A172 (cell line): Measurements from ENCODE around the gene ETV5. TPM values are rescaled to one million over a fixed set of nuclear protein-coding genes. Genes with fewer than 3 reads are reported as not detected.

ENCODE experiments used
- DNase-seq: peaks from one replicate; pipeline ENCODE4 v3.0.0-alpha.2; 2015; ENCODE audit warnings: low spot score
- total RNA-seq: library from RNA; depleted of rRNA; stranded (reverse); fragments of >200 nt; shearing (Covaris generic); gene quantifications from 2 replicates; pipeline ENCODE4 v1.2.3, GENCODE V29; 2014

The ETV5 gene
- total RNA-seq, 1 experiment from 2014 or later: 36.0 TPM

DNA sequence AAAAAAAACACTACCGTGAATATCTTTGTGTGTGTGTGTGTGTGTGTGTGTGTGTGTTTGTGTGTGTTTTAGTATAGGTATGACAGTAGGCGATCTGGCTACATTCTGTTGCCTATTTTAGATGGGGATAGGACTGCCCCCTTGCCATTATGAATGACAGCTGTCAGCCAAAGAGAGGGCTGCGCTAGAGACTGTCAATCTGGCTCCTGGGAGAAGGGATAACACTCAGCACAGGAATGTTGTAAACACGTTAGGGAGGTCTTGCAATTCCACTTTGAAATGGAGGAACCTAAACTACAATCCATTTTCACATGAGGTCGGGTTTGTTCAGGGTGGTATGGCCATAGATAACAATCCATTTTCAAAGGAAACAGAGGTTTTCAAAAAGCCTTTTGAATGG, 14.1 kb upstream of the ETV5 start:
- DNase-seq: no peak

DNA sequence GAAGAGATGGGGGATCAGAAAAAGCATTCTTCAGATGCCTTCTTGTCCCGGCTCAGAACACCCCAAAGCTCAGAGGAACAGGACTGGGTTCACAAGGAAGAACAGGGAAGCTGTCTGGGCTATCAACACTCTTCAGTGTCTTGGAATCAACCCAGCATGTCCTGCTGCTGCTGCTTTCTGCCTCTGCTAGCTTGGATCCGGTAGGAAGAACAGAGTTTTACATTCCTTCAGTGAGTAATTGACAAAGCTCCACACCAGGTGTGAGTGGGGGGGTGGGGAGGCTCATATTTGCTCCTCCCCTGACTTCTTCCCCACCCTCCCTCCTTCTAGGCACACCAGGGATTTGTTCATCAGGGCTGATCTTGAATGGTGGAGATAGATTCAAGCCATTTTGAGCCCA, 13.1 kb upstream of the ETV5 start:
- DNase-seq: no peak

DNA sequence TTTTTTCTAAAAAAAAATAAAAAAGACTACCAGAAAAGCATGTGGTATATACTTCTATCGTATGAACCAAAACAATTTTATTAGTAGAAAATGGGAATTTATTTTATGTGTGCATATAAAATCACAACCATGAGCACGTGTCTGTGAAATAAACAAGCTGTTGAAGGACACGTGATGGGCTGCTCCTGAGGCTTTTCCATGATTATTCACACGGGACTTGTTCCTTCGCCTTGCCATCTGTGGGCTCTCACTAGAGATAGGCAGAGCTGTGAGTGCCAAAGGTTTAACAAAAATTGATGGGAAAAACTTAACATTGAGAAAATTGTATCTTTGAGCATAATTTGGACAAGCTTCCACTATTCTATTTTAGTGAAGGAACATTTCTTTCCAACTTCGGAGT, 12.4 kb upstream of the ETV5 start:
- DNase-seq: no peak

DNA sequence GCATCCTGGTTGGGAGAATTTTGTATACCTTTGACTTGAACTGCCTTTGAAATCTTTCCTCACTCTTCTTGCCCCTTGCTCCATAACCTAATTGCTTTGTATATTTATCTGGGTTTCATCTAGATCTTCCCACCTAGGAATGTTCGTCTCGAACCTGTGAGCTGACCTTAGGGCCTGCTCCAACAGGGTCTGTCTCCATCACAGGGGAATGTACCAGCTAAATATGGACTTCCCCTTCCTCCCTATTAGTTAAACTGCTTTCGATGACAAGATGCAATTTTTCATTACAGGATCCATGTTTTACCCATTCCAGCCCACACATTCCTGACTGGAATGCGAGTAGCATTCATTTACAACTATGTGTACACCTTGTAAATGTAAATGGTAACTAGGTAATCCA, 10.6 kb upstream of the ETV5 start:
- no peak for DNase-seq

DNA sequence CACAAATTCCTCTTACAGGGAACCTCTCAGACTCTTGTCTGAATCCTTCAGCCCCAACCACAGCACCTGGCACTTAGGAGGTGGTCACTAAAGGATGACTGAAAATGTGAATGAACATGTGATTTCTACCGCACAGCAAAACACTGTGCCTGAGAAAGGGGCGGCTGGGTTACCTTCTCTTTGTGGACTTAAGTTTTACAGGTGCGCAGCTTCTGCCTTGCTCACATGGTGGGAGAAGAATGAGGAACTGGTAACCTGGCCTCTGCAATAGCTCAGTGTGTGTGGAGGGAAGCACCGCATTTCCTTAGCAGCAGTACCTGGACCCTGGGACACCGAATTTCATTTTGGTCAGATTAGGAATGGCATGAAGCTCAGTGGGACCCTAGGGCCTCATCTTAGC, 9.8 kb upstream of the ETV5 start:
- no peak for DNase-seq

DNA sequence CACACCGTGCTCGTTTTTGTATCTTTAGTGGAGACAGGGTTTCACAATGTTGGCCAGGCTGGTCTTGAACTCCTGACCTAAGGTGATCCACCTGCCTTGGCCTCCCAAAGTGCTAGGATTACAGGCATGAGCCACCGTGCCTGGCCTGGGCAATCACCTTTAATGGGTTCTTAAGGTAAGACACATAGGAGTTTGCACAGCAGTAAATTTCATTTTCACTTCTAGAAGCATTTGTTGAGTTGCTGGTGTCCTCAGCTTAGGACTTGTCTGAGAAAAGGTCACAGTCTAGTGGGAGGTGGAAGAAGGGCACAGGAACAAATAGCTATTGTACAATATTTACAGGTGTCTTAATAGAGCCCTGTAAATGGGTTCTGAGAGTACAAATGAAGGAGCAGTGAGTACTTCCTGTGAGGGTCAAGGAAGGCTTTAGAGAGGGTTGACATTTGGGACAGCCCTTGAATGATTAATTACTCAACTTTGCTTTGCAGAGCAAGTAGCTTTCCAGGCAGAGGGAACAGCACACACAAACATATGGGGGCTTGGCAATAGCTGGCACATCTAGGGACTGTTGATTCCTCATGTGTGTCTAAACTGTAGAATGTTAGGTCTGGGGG, 8.7 kb upstream of the ETV5 start:
- DNase-seq: no peak

DNA sequence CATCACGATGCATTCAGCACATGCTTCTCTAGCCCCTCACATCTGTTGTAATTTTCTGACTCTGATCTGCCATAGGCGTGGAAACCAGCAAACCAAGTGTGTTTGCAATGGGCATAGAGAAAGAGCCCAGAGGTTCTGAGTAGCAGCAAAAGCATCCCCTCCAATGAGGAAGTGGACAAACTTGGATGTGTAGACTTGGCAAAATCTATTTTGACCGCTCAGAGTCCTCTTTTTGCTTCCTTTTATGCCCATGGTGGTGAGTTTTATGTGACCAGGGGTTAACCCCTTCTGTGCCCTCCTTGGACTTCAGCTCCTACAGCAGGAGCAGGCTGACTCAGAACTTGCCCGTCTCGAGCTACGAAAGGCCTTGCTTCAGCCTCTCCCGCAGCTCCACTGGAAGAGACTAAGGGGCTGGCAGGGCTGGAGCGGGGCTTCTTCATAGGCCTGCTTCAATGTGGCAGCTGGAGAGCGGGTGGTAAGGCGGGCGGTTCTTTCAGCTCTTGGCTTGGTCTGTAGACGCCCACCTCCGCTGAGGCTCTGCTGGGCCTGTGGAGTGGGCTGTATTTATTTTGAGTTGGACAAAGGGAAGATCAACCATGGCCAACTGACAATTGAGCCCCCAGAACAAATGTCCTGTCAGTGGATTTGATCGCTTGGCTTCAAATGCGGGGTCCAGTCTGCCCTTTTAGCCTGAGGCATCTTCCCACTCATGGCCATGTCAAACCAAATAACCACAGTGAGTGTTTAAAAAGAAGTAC, 6.5 kb upstream of the ETV5 start:
- no peak for DNase-seq

DNA sequence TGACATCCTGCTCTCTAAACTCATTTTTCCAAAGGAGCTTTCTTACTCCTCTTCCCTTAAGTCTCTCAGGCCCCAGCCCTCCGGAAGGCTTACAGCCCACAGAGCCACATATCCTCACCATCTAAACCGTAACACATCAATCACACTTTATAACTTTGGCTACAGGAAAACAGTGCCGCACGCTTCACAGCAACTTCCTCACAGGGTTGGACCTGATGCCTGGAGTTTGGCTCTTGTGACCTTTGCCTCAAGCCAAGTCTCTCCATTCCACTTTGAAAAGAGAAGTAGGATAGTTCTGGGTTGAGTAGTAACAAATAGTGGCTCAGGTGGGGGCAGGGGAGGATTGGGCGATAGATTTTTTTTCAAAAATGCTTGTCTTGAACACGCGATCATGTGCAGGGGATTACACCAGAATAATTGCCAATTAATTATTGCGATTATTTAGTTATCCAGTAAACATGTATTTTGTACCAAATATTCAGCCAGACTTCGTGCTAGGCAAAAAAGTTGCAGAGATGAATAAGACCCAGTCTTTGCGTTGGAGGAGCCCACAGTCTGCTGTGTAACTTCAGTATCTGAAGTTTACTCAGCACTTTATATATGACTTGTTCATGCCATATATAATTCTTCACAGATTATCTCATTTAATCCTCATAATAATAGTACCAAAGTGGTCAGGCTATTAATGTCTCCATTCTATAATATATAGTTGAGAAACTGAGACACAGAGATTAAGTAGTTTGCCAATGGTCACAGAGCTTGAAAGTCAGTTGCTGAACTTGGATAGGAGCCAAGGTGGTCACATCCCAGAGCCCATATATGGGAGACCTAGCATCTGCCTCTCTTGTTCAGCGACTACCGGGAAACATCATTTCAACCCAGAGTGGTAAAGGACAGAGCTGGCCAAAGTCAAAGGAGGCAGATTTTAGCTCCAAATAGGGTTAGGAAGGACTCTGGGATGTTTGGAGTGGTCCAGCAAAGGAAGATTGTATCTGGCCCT, 2.4 kb upstream of the ETV5 start:
- no peak for DNase-seq

DNA sequence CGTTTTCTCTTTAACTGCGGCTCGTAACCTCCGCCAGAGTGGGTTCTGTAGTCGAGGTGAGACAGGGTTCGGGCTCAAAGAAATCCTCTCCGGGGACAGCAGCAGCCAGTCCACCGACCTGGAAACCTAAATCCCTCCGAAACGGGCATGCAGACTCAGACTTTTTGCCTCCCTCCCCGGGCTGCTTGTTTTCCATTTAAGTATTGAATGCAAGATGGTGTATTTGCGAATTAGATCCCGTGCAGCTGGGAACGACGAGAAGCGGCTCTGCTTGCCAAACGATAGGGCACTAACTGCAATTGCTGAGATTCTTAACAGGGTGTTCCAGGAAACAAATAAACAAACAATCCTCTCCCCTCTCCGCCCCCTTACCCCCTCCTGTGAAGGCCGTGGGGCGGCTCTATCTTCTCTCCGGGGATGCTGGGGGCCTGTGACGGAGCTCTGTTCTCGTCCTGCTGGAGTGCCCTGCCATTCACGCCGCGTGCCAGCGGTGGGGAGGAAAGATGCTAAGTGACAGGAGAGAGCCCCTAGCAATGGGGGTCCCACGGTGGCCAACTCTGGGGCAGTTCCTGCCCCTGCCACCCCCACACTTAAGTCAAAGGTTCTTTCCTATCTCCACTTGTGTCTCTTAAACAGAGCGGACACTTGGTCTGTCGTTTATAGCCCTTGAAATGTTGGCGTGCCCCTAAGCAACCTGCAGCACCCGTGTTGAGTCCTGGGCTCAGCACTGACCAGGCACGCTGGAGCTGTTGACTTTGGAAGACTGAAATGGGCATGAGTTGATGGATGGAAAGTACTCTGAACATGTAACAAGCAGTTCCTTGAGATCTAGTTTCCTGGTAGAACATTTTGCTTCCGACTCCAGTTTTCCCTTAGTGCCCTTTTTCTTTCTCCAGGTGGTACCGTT, 1.3 kb upstream of the ETV5 start:
- no peak for DNase-seq

DNA sequence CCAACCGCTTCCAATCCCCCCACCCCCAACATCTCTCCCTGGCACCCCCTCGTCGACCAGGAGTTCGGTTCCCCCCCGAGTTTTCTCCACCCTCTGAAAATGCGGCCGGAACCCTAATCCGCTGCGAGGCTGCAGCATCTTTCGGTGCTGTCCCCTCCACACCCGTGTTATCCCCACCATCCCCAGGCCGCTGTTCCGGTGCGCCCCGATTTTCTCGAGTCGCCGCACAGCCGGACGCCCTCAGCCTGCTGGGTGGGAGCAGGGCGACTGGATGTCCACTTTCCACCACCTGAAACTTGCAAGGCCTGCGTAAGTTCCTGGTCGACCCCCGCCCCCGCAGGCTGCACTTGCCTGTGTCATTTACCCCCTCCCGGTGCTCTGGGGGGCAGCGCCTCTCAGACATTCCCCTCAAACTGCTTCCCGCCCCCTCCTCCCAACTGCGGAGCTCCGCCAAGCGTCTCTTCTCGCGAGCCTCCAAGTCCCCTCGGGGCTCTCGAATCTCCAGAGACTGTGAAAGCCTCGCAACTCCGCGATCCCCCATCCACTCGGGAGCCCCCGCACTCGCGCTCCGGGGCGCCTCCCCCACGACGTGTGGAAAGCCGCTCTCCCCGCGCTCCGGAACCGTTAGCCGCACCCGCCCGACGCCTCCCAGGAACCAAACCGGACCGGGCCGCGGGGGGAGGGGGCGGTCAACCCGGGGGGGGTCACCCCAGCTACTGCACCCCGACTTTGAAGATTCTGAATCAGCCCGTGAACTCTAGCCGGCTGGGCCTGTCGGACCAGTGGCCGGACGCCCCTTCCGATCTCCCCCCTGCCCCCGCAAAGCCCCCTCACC, 566 bp downstream of the ETV5 start:
- peak; percentile 51 for DNase-seq

DNA sequence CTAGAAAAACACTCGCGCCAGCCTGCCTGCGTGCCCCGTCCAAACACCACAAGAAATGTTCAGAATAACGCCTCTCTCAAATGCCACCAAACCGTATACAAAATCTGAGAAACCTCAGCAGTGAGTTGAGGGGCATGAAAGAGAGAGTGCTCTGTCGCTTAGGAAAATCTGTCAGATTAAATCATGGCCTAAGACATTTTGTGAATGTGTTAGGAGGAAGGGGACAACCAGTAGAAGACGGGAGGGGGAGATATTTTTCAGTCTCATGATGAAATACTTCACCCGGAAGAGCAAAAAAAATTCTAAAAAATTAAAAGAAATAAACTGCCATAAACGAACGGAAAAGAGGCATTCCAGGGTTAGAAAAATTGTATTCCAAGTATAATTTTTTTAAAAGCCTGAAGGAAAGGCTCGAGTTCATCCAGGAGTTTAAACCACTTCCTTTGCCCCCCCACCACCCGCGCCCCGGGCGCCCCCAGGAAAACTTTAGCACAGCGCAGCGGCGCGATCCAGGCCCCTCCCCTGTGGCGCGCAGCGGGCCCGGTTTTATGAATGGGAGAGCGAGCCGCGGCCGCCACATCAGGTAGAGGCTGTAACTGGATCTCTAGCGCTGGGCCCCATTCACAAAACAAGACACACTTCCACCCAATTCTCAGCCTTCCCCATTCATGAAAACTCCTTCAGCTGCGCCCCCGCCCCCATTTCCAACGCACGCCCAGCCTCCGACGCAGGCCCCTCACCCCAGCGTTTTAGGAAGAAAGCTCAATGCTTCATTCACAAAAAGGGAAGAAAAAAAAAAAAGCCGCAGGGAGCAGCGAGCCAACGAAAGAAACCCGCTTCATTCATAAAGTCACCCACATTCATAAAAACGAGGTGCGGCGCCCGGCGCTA, 1.4 kb downstream of the ETV5 start:
- DNase-seq: peak; percentile 41

DNA sequence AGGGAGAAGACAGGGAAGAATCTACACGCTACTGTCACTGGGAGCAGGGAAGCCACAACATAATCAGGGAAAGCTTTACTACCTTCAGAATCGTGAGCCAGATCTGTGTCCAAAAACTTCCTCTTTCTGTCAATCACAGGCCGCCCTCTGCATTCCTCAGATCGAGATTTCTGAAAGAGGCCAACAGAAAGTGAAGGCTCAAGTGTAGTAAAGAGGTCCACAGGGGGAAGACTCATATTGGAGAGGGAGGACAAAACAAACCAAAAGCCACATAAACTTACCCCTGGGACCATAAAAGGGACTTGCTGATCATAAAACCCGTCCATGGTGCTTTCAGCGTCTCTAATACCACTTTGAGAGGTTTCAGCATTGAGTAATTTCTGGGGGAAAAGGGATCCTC, 3.3 kb downstream of the ETV5 start:
- DNase-seq: no peak

DNA sequence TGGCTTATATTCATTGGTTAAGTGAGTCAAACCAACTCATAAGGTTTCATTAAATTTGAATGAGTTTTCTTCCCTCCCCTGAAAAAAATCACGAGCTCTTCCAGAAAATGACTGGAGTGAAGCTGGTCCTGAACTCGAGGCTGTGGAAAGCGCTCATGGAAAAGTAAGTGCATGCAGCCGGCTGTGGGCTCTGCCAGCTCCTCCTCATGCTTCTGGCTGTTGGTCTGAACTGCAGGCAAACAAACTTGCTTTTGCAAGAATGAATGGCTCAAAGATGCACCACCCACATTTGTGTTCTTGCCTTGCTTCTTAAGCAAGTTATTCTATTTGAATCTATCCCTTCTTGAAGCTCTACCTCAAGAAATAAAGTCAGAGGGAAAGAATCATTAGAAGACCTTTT, 6.2 kb downstream of the ETV5 start:
- DNase-seq: no peak

DNA sequence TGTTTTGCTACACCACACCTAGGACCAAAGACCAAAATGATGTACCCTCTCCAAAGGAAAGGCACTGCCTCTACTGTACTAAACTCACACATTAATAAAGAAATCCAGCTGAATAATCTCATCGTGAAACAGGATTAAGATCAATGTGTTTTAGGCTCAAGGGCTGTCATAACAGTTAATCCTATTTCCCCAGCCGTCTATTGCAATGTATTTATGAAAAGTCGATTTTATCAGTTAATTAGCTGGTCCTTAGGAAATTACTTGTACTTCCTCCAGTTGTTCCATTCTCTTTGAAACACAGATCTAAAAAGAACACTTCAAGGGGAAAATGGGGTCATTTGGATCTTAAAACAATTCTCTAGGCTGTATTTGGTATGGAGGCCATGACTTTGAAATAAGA, 8.5 kb downstream of the ETV5 start:
- DNase-seq: no peak

DNA sequence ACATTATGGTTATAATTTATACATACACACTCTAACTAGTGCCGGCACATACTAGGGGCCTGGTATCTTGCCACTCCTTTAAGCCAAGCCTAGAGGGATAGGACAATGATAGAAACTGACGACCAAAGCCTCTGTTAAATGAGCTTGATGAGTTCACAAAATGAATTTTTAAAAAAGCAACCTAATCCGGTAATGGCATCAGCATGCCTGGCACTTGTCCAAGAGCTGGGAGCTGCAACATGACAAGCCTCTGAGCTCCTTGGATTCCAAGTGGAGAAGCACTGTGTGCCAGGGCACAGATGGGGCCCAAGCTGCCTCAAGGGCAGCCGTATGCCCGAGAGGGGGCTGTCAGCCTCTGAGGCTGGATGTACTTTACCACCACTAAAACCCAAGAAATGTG, 9.7 kb downstream of the ETV5 start:
- no peak for DNase-seq

DNA sequence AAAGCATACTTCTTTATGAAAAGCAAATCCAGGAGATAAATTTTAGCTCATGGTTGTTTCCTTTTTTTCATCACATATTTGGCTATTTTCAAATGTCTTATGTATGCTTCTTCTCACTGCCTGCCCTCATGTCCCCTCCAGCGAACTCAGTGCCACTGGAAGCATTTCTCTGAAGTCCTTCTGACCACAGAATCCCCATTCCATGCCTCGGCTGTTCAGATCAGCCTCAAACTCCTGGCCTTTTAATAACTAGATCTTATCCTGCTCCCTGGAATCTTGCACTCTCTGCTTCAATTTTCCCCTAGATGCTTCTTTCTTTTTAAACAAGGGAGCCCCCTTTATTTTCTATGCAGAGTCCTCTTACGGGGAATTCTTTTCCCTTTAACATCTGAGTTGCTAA, 10.1 kb downstream of the ETV5 start:
- DNase-seq: no peak

DNA sequence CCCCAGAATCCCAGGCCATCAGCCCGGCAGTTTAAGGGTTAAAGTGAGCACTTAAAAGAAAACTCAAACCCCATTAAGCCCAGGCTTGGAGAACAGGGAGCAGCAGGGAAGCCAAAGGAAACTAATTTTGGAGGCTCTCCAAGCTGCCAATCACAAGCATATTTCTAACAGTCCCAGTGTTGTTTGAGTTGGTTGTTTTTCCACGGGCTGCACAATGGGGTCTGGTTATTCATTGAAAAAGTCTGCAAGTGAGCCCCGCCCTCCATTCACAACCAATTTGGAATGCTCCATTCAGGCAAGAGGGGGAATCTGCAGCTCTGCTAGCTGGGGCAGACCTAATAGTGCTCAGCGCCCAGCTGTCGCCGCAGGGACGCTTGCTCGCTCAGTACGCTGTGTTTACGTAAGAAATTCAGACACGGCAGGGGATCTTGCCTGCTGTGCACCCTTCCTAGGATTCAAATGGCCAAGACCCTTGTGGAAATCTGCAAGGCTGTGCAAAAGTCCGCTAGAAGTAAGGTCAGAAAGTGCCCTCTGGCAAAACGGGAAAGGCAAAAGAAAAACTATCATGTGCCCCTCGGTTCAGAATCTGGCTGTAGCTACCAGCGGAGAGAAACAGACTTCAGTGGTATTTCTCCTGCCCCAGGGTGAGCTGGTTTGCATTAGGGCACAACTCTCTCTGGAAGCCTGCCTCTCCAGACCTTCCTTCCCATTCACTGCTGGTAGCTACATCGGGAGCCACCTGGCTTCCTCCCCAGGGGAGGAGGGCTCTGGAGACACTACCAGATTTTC, 11.0 kb downstream of the ETV5 start:
- DNase-seq: peak; percentile 38

DNA sequence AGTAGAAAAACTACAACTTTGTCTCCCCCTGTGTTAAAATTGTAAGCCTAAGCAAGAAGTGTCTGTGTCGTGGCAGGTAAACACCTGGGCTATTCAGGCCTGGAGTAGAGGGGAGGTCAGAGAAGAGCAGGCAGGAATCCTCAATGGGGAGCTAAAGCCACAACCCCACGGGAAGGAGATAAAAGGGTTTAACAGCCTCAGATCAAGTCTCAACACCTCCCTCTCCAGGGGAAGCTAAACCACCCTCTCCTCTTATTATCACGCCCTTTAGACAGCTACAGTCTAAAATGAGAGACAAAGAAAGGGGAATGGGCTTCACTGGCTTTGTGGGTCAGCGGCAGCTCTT, 11.6 kb downstream of the ETV5 start:
- no peak for DNase-seq

DNA sequence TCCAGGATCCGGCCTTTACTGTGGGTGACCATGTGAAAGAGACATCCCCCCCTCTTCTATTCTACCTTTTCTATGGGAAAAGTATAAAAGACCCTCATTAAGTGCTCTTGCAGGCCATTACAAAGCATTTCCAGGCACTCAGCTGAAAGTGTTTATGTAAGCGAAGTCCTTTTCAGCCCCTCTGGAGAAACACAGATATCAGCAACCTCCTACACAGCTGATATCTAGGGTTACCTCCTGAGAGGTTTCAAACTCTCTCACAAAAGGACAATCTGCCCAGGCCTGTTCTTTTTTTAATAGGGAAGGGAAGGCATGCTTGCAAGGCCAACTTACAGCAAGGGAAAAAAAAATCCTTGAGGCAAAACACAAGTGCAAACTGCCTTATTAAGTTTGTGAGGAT, 12.6 kb downstream of the ETV5 start:
- DNase-seq: no peak
